Skeletal muscle satellite cell (primary cell): Measurements from ENCODE around the gene MKRN2OS.
A peak's percentile ranks its signal among the peaks of the same experiment; 100 is the strongest.

Source experiments
- H3K27me3 ChIP-seq: 2 replicates; pipeline ENCODE4 v1.7.0; 2013; ENCODE audit warnings: low read length; ENCODE audit not compliant: control insufficient read depth, insufficient read depth
- H3K36me3 ChIP-seq: 2 replicates; pipeline ENCODE4 v1.7.0; 2013; ENCODE audit warnings: mild to moderate bottlenecking, control low read depth, low read length; ENCODE audit not compliant: insufficient read depth
- H3K4me1 ChIP-seq: 2 replicates; pipeline ENCODE4 v1.7.0; 2013; ENCODE audit warnings: low read length; ENCODE audit not compliant: control insufficient read depth, insufficient read depth
- H3K4me2 ChIP-seq: 2 replicates; pipeline ENCODE4 v1.7.0; 2013; ENCODE audit warnings: mild to moderate bottlenecking, low read length
- H3K4me3 ChIP-seq: 2 replicates; pipeline ENCODE4 v1.7.0; 2013; ENCODE audit warnings: low read length
- H3K9ac ChIP-seq: 2 replicates; pipeline ENCODE4 v1.7.0; 2013; ENCODE audit warnings: mild to moderate bottlenecking, low read depth, low read length, moderate library complexity
- H3K9me3 ChIP-seq: replicated peaks from 2 replicates; pipeline ENCODE4 v1.7.0; 2013; ENCODE audit warnings: mild to moderate bottlenecking, control low read depth, low read length

The MKRN2OS gene

GRCh38 chr3:12561397-12561796 lies 16.1 kb upstream of the MKRN2OS start:
- H3K4me3 ChIP-seq, result no peak overlapping the region
- H3K9me3 ChIP-seq, result no peaks in the 10 kb centered on the region
- H3K4me1 ChIP-seq, result peaks cover 25% of the 10 kb centered on the region
- no peaks in the 10 kb centered on the region for H3K36me3 ChIP-seq
- no peak overlapping the region for H3K4me2 ChIP-seq
- no peaks in the 10 kb centered on the region for H3K27me3 ChIP-seq
- no peak overlapping the region for H3K9ac ChIP-seq

GRCh38 chr3:12560505-12561190 lies 15.3 kb upstream of the MKRN2OS start:
- Histone ChIP-seq H3K27me3 (no peaks in the 10 kb centered on the region), H3K4me1 (peaks cover 29% of the 10 kb centered on the region), H3K9ac (no peak overlapping the region), H3K4me2 (no peak overlapping the region), H3K9me3 (no peaks in the 10 kb centered on the region), H3K4me3 (no peak overlapping the region), H3K36me3 (no peaks in the 10 kb centered on the region)

- Histone ChIP-seq H3K4me2 (peak overlapping the region; percentile 98), H3K4me1 (peaks cover 30% of the 10 kb centered on the region), H3K9me3 (no peaks in the 10 kb centered on the region), H3K36me3 (no peaks in the 10 kb centered on the region), H3K4me3 (no peak overlapping the region), H3K27me3 (no peaks in the 10 kb centered on the region), H3K9ac (no peak overlapping the region)
Observed at GRCh38 chr3:12559520-12559919, 14.2 kb upstream of the MKRN2OS start.

GRCh38 chr3:12558706-12559105 lies 13.4 kb upstream of the MKRN2OS start:
- H3K4me1 ChIP-seq, result peaks cover 37% of the 10 kb centered on the region
- H3K4me3 ChIP-seq, result peak overlapping the region; percentile 87
- peak overlapping the region; percentile 92 for H3K9ac ChIP-seq
- H3K4me2 ChIP-seq, result peak overlapping the region; percentile 98
- H3K9me3 ChIP-seq, result no peaks in the 10 kb centered on the region
- H3K27me3 ChIP-seq, result no peaks in the 10 kb centered on the region
- H3K36me3 ChIP-seq, result no peaks in the 10 kb centered on the region

GRCh38 chr3:12557473-12558100 lies 12.3 kb upstream of the MKRN2OS start:
- H3K9ac ChIP-seq, result peak overlapping the region; percentile 92

GRCh38 chr3:12556690-12557472 lies 11.6 kb upstream of the MKRN2OS start, which contains the start of gene MKRN2:
Gene MKRN2, plus strand, starts transcription at chr3:12557087. Its CDS starts 64 bp downstream, at chr3:12557151.
- Histone ChIP-seq H3K4me3 (peak within 1 kb of the TSS; percentile 87), H3K4me2 (peak within 1 kb of the TSS; percentile 98), H3K4me1 (peaks cover 31% of the 10 kb centered on the region), H3K36me3 (no peaks in the 10 kb centered on the region), H3K27me3 (no peaks in the 10 kb centered on the region), H3K9ac (peak within 1 kb of the TSS; percentile 92), H3K9me3 (no peaks in the 10 kb centered on the region)

More at GRCh38 chr3:12557473-12558100, 12.3 kb upstream of the MKRN2OS start:
- peaks cover 31% of the 10 kb centered on the region for H3K4me1 ChIP-seq
- no peaks in the 10 kb centered on the region for H3K36me3 ChIP-seq
- H3K9me3 ChIP-seq, result no peaks in the 10 kb centered on the region
- H3K27me3 ChIP-seq, result no peaks in the 10 kb centered on the region
- H3K4me2 ChIP-seq, result peak overlapping the region; percentile 98
- H3K4me3 ChIP-seq, result peak overlapping the region; percentile 87

GRCh38 chr3:12556314-12556689 lies 11.0 kb upstream of the MKRN2OS start:
- H3K36me3 ChIP-seq, result no peaks in the 10 kb centered on the region
- no peaks in the 10 kb centered on the region for H3K9me3 ChIP-seq
- peak overlapping the region; percentile 92 for H3K9ac ChIP-seq
- H3K27me3 ChIP-seq, result no peaks in the 10 kb centered on the region
- peaks cover 31% of the 10 kb centered on the region for H3K4me1 ChIP-seq
- H3K4me3 ChIP-seq, result peak overlapping the region; percentile 87
- peak overlapping the region; percentile 98 for H3K4me2 ChIP-seq

- Histone ChIP-seq H3K27me3 (no peaks in the 10 kb centered on the region), H3K9ac (peak overlapping the region; percentile 85), H3K4me2 (peak overlapping the region; percentile 92), H3K9me3 (no peaks in the 10 kb centered on the region), H3K36me3 (no peaks in the 10 kb centered on the region), H3K4me1 (peaks cover 21% of the 10 kb centered on the region), H3K4me3 (peak overlapping the region; percentile 80)
Observed at GRCh38 chr3:12553921-12554391, 8.7 kb upstream of the MKRN2OS start.

GRCh38 chr3:12549971-12550760 lies 4.9 kb upstream of the MKRN2OS start:
- Histone ChIP-seq H3K4me3 (no peak overlapping the region), H3K4me1 (peaks cover 6% of the 10 kb centered on the region), H3K9ac (no peak overlapping the region), H3K4me2 (no peak overlapping the region), H3K36me3 (no peaks in the 10 kb centered on the region), H3K9me3 (no peaks in the 10 kb centered on the region), H3K27me3 (no peaks in the 10 kb centered on the region)

- Histone ChIP-seq H3K4me2 (no peak overlapping the region), H3K27me3 (no peaks in the 10 kb centered on the region), H3K4me3 (no peak overlapping the region), H3K9me3 (no peaks in the 10 kb centered on the region), H3K4me1 (no peaks in the 10 kb centered on the region), H3K9ac (no peak overlapping the region), H3K36me3 (peaks cover 7% of the 10 kb centered on the region)
Observed at GRCh38 chr3:12544652-12545472, 437 bp downstream of the MKRN2OS start.
